ENCODE measurements around the gene ACTG1. TPM values are rescaled to one million over a fixed set of nuclear protein-coding genes. Genes with fewer than 3 reads are reported as not detected.

The ACTG1 gene
- total and polyA plus RNA-seq, 2 experiments from 2014 or later: 1,036 to 2,883 TPM

- no peaks in the 10 kb centered on the region for H3K9me3 ChIP-seq (ENCODE audit: low read depth)
- no peaks in the 10 kb centered on the region for H3K27me3 ChIP-seq
- no peak overlapping the region for H3K27ac ChIP-seq
- H3K36me3 ChIP-seq: no peaks in the 10 kb centered on the region
- TF ChIP-seq, protein P1, sequence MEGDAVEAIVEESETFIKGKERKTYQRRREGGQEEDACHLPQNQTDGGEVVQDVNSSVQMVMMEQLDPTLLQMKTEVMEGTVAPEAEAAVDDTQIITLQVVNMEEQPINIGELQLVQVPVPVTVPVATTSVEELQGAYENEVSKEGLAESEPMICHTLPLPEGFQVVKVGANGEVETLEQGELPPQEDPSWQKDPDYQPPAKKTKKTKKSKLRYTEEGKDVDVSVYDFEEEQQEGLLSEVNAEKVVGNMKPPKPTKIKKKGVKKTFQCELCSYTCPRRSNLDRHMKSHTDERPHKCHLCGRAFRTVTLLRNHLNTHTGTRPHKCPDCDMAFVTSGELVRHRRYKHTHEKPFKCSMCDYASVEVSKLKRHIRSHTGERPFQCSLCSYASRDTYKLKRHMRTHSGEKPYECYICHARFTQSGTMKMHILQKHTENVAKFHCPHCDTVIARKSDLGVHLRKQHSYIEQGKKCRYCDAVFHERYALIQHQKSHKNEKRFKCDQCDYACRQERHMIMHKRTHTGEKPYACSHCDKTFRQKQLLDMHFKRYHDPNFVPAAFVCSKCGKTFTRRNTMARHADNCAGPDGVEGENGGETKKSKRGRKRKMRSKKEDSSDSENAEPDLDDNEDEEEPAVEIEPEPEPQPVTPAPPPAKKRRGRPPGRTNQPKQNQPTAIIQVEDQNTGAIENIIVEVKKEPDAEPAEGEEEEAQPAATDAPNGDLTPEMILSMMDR (IDR thresholded peaks at IDR 0.05; ENCODE audit: low read depth, low read length): no peak
- peaks cover 11% of the 10 kb centered on the region for H3K4me1 ChIP-seq (ENCODE audit: low read depth)
- no peak overlapping the region for H3K4me3 ChIP-seq
- DNase-seq (ENCODE audit: low read depth in 1 of 2, low spot score in 1 of 2): no peak
Measured at GRCh38 chr17:81476097-81476496, 36.5 kb downstream of the ACTG1 start.

DNA sequence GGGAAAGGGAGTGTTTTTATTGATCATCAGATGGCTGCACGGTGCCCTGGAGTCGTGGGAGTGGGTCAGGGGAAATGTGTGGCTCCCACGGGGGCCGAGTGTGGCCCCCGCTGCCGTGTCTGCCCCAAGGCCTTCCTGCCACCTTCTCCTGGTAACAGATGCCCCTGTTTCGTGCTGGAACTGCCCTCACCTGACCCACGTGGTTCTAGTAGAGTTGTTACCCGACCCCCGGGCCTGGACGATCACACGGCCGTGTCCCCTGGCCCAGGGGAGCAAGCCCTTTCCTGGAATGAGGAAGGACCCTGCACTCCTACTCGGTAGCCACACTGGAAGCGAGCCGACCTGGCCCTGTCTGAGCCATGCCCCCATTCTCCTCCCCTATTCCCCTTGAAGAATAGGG, 37.6 kb downstream of the ACTG1 start:
- Histone ChIP-seq H3K4me1 (ENCODE audit: low read depth) (peaks cover 1% of the 10 kb centered on the region), H3K27ac (no peak overlapping the region)

GRCh38 chr17:81473019-81473418, 39.6 kb downstream of the ACTG1 start:
- Histone ChIP-seq H3K27ac (no peak overlapping the region), H3K36me3 (no peaks in the 10 kb centered on the region), H3K27me3 (no peaks in the 10 kb centered on the region), H3K4me3 (no peak overlapping the region), H3K9me3 (ENCODE audit: low read depth) (no peaks in the 10 kb centered on the region), H3K4me1 (ENCODE audit: low read depth) (no peaks in the 10 kb centered on the region)
- TF ChIP-seq, protein P1 (IDR thresholded peaks at IDR 0.05; ENCODE audit: low read depth, low read length): no peak
- DNase-seq (ENCODE audit: low read depth in 1 of 2, low spot score in 1 of 2): no peak

More for the DNA sequence above, 37.6 kb downstream of the ACTG1 start:
- Histone ChIP-seq H3K9me3 (ENCODE audit: low read depth) (no peaks in the 10 kb centered on the region), H3K36me3 (no peaks in the 10 kb centered on the region), H3K4me3 (no peak overlapping the region), H3K27me3 (no peaks in the 10 kb centered on the region)
- TF ChIP-seq, protein P1 (IDR thresholded peaks at IDR 0.05; ENCODE audit: low read depth, low read length): no peak
- DNase-seq (ENCODE audit: low read depth in 1 of 2, low spot score in 1 of 2): no peak

DNA sequence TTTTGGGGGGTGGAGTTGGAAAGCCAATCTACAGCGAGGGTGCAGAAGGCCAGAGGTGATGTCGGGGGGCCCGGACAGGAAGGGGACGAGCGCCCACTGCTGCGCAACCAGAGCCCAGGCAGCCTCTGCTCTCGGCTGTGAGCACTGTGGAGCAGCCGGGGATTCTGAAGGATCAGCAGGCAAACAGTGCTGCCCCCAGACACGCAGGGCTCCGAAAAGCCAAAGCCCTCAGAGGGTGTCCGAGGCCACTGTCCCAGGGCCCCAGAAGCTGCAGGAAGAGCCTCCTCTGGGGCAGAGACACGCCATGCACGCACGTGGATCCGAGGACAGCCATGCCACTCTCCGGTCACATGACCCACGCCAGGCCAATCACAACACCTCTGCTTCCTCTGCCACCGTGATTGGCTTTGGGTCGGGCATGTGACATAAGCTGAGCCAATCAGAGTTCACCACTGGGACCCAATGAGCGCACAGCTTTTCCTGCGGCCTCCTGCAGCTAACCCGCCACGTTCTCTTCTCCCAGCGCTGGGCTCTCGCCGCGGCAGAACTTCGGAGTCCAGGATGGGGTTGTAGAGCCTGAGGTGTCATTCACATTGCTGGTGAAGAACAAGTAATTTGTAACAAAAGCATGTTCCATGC, 40.7 kb downstream of the ACTG1 start:
- TF ChIP-seq, protein P1 (IDR thresholded peaks at IDR 0.05; ENCODE audit: low read depth, low read length): no peak
- Histone ChIP-seq H3K9me3 (ENCODE audit: low read depth) (no peaks in the 10 kb centered on the region), H3K27ac (peak overlapping the region; percentile 62)

GRCh38 chr17:81470944-81471817, 41.4 kb downstream of the ACTG1 start:
- Histone ChIP-seq H3K27ac (peak overlapping the region; percentile 62), H3K4me3 (no peak overlapping the region), H3K9me3 (ENCODE audit: low read depth) (no peaks in the 10 kb centered on the region), H3K4me1 (ENCODE audit: low read depth) (no peaks in the 10 kb centered on the region), H3K36me3 (no peaks in the 10 kb centered on the region), H3K27me3 (no peaks in the 10 kb centered on the region)
- no peak for DNase-seq (ENCODE audit: low read depth in 1 of 2, low spot score in 1 of 2)
- TF ChIP-seq, protein P1 (IDR thresholded peaks at IDR 0.05; ENCODE audit: low read depth, low read length): no peak

More for the DNA sequence above, 40.7 kb downstream of the ACTG1 start:
- Histone ChIP-seq H3K36me3 (no peaks in the 10 kb centered on the region), H3K27me3 (no peaks in the 10 kb centered on the region), H3K4me3 (no peak overlapping the region), H3K4me1 (ENCODE audit: low read depth) (no peaks in the 10 kb centered on the region)
- peak; percentile 28 to 32 for DNase-seq (ENCODE audit: low read depth in 1 of 2, low spot score in 1 of 2)
